GM18498 (cell line): ENCODE results near the gene WNT4.
"Not testable (repeated sequence)": the region's sequence is repeated elsewhere in the genome, so short reads cannot be mapped to it uniquely, and the experiment has no call there.

ENCODE experiments used
- ATAC-seq: cut with Tn5 transposase; IDR thresholded peaks from one replicate; pipeline ENCODE4 v1.9.1; 2021; ENCODE audit warnings: mild to moderate bottlenecking, moderate library complexity; ENCODE audit not compliant: unreplicated experiment

Gene WNT4

DNA sequence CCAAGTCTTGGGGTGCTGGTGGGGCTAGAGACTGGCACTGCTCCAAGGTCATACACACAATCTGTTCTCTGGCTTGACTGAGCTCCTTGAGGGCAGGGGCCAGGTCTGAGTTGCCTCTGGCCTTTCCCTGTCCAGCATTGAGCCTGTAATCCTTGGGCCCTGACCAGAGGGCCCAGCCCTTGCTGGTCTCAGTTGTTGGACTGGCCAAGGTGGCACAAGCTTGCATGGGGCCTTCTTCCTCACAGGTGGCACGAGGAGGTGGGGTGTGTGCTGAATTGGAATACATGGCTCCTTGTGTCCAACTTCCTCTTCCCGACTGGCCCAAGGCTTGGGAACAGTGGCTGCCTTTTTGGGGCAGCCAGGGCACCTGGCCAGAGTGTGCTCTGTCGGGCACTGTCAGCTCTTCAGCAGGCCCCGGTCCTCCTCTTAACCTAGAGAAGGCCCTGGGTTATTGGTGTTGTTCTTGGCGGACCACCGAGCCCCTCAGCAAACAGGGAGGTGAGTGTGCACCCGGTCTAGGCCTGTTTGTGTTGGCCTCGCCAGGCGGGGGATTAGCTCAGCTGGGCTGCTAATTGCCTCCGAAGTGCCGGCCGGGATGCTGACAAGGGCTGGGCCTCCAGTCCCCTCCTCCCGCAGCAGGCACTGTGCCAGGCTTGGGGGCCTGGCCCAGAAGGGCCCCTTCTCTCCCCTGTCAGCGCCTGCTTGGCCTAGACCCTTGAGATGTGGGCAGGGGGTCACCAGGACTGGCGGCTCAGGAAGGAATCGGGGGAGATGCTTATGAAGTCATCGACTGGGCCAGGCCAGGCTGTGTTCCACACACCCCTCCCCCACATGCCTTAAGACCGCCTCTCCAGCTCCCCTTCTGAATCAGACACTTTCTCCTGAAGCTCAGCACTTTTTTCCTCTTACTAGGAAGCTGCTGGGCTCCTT is 28.5 kb downstream of the WNT4 start:
- ATAC-seq: no peak

DNA sequence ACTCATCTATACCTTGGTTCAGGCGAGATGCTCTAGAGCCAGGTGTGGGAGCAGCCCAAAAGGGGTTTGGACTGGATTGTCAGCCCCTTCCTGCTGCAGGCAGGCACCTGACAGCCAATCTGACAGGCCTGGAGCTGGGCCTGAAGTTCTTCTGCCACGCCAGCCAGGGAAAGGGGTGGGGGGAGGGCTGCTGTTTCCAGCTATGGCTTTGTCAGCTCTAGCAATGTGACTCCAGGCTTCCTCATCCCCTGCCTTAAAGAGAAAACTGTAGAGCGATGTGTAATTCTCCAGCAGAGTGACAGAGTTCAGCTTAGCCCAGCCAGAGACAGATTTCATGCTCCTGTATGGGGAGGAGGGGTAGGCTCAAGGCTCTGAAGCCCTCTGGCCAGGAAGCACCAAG is 30.3 kb downstream of the WNT4 start:
- no peak for ATAC-seq

DNA sequence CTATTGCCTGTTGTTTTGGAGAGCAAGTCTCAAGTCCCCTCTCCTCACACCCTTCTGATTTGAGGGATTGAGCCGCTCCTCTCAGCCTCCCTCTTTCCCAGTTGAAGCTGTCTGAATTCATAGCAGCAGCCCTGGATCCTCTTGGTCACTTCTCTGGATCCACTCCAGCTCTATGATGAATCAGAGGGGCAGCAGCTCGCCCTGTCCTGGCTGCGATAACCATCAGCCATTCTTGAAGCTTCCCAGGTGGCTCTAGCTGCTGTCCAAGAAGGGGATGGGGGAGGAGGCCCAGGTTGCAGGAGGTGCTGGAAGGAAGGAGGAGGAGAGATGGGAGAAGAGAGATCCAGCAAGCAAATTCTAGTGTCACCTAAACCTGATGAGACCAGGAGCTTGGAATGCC is 31.3 kb downstream of the WNT4 start:
- ATAC-seq: no peak

DNA sequence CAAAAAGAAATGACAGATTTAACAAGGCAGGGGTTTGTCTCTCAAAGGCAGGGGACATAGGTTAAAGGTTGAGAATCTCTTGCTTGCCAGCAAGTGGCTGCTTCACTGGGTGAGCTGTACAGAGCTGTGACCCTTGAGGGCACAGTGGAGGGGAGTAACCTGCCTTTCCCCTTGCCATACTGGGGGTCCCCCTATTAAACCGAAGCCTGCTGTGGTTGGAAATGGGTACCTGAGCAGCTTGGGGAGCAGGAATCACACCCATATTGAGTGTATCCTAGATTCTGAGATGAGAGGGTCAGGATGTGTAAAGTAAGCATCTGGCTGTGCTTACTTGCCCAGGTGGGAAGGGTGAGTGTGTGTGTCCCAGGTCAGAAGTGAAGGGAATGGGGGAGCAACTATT is 31.8 kb downstream of the WNT4 start:
- no peak for ATAC-seq

DNA sequence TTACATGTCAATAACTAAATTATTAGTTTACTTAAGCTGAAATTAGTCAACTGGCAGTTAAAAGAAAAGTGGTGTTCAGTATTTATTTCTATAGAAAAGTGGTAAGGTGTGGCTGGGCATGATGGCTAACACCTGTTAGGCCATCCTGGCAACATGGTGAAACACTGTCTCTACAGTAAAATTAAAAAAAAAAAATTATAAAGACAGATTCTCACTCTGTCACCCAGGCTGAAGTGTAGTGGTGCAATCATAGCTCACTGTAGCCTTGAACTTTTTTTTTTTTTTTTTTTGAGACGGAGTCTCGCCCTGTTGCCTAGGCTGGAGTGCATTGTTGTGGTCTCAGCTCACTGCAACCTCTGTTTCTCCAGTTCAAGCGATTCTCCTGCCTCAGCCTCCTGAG is 32.9 kb downstream of the WNT4 start:
- no peak for ATAC-seq

DNA sequence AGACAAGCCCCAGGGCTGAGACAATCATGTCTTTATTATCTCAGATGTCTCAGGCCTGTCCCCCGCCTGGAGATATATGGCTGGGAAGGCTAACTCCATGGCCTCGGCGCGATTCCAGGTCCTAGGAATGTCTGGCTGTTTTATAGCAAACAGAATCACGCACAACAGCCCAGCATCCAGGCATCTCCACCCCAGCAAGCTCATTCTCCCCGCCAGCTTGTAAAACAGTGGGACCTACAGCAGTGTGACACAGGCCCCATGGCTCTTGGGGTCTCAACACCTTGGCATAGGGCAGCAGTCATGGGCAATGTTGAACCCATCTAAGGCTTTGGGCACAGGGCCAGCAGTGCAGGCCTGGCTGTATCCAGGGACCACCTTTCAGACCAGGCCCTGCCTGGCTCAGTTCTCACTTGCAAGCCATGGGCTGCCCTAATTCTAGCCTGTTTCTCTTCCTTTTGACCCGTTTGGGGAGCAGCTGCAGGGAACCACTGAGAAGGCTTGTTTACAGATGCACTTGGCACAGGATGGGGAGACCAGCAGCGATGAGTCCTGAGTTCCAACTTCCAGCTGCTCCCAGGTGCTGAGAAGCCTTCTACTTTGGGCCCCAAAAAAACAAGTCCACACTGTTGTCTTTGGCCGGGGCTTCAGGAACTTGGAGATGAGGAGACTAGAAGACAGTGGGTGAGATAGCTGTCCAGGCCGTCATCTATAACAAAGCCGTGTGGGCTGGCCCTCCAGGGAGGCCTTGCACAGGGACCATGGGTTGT is 34.4 kb downstream of the WNT4 start:
- no peak for ATAC-seq

DNA sequence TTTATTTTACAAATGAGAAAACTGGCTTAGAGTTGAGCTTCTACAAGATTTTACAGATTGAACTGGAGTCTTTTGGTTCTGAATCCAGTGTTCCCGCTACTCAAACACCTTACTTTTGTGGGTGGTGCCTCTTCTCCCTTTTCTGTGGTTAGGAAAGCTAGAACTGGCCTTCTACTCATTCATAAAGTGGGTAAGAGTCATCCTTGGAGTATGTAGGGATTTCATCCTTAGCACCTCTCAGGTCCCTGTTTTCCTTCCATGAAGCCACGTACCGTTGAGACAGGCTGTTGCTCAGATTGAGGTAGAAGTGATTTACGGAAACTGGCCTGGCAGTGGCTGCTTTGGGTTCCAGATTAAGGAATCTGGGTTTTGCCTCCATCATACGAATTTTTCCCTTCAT is 35.8 kb downstream of the WNT4 start:
- no peak for ATAC-seq

DNA sequence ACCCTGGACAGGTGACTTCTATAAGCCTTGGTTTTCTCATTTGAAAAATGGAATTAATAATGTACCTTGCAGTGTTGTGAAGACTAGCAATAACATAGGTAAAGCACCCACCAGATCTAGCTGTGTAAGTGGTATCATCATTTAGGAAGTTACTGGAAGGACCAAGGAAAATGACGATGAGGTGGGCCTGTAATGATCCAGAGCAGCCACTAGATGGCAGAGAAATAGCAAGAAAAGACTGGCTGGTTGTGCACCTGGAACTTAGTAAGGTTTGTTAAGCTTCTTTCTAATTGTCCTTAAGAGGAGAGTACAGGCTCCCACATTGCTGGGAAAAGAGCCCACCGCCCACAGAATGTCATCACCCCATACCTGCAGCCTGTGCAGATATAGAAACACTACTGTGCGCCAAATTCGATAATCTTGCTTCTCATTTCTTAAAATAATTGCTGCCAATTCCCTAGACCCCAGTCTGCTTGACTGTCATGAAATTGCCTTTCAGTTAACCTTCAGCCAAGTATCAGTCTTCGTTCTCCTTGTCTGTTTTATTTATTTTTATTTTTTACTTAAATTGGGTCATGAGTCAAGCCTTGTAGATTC is 37.2 kb downstream of the WNT4 start:
- no peak for ATAC-seq

DNA sequence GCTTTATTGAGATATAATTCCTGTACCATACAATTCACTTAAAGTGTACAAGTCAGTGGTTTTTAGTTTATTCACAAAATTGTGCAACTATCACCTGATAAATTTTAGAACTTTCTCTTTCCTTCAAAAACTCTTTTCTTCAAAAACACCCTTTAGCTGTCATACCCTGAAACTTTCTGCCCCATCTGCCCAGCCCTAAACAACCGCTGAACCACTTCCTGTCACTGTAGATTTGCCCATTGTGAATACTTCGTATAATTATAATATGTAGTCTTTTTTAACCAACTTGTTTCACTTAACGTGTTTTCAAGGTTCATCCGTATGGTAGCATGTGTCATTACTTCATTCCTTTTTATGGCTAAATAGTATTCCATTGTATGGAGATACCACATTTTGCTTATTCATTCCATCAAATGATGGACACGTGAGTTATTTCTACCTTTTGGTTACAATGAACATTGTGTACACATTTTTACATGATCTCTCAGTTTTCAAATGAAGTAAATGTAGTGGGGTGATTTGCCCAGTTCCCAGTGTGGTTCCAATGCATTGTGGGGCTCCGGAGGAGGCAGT is 37.9 kb downstream of the WNT4 start:
- ATAC-seq: no peak

DNA sequence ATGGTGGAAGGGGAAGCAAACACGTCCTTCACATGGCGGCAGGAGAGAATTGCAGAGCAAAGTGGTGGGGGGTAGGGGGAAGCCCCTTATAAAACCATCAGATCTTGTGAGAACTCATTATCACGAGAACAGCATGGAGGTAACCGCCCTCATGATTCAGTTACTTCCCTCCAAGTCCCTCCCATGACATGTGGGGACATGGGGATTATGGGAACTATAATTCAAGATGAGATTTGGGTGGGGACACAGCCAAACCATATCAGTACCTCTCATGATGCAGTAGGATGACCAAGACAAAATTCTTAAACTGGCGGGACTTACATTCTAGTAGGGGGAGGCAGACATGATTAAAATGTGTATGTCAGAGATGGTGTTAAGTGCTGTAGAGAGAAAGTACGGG is 38.8 kb downstream of the WNT4 start:
- no peak for ATAC-seq

DNA sequence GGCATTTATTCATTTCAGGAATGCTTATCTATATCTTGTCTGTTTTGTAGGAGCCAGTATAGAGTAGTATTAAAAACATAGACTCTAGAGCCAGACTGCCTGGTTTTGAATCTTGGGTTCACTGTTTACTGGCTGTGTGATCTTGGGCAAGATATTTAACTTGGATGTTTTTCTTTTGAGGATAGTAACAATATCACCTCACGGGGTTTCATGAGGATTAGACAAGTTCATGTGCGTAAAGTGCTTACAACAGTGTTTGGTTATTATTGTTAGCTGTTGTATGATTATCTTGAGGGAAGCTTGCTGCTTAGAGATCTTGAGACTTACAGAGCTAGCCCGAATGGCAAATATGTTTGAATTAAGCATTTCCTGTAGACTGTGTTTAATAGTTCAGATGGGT is 40.2 kb downstream of the WNT4 start:
- no peak for ATAC-seq

DNA sequence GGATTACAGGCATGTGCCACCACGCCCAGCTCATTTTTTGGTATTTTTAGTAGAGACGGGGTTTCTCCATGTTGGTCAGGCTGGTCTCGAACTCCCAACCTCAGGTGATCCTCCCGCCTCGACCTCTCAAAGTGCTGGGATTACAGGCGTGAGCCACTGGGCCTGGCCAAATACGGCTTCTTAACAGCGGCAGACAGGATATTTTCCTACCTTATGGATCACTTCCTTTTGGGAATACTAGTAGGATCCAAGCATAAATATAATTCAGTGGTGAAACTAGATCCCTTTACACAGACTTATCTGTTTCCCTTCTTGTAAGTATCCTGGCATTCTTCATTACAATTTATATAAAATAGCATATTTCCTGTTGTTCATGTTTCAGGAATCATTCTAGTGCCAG is 40.9 kb downstream of the WNT4 start:
- no peak for ATAC-seq

DNA sequence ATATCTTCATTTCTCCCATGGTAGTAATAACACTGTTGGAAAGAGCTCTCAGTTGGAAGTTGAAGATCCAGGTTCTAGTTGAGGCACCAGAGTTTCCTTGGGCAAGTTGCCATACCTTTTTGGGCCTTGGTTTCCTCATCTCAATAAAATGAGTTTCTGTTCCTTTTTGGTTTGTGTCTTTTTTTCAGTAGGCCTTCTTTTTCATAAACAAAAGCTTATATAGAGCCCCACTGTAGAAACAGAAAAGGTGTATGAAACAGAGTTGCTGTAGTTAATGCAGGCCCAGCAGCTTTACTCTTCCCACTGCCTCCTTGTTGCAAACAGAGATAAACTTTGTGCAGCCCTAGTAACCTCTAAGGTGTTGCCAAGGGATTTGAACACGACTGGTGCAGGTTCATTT is 41.7 kb downstream of the WNT4 start:
- ATAC-seq: no peak

DNA sequence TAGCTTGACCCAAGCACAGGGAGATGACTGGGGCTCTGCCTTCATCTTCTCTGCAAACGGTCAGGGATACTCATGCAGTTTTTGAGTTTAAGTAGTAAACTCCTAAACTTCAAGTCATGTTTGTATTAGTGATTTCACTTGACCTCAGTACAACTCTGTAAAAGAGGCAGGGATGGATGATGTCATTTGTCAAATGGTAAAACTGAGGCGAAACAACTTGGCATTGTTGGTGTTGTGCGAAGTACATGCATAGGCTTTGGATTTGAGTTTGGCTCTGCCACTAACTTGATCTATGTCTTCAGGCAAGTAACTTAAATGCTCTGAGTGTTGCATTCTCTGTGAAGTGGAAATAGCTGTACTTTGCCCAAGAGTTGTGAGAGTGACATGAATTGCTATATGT is 42.7 kb downstream of the WNT4 start:
- no peak for ATAC-seq

DNA sequence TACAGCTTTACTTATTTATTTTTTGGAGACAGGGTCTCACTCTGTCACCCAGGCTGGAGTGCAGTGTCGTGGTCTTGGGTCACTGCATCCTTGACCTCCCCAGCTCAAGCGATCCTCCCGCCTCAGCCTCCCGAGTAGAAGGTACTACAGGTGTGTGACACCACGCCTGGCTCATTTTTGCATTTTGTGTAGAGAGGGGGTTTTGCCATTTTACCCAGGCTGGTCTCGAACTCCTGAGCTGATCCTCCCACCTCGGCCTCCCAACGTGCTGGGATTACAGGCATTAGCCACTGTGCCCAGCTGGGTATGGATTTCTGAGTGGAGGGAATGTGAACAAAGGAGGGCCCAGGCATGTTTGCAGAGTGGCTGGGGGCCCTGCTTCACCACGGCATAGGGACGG is 44.1 kb downstream of the WNT4 start:
- ATAC-seq: no peak

DNA sequence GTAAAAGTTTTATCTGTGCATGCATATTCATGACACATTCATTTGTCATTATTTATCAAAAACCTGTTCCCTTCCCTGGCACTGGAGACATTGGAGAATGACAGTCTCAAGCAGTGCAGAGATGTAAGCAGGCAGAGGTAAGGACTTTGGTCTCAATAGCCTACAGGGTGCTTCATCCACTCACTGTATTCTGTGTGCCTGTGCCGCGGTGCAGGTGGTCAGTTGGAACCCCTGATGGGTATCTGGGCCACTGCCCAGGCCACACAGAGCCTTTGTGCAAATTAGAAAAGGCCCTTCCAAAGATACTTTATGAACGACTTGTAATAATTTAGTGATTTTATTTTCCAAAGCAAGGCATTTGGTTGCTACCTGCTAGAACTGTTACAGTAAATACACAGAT is 46.4 kb downstream of the WNT4 start:
- no peak for ATAC-seq

DNA sequence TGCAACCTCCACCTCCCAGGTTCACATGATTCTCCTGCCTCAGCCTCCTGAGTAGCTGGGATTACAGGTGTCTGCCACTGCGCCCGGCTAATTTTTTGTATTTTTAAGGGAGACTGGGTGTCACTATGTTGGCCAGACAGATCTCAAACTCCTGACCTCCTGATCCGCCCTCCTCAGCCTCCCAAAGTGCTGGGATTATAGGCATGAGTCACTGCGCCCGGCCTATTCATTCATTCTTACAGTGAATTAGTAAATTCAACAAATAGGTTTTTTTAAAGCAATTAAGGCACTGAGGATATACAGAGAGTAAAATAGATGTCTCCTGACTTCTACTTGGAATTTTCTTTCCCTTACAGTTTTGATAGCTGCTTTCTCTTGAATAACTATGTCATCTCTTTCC is 46.9 kb downstream of the WNT4 start:
- no peak for ATAC-seq

DNA sequence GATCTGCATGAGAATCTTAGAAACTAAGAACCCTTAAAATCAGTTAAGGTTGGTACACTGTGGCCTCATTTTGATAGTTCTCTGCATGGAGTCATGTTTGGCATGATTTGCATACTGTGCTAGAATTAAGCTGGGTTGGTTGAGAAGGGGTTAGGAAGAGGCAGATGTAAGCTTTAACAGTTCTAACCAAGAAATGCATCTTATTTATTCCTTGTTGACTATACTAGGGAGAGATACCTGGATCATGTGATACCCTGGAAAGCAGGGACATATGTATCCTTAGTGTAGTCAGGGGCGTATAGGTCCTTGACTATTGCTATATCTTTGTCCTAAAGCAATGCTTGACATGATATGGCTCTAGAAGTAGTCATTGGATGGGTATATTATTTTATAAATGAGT is 49.4 kb downstream of the WNT4 start:
- ATAC-seq: no peak

DNA sequence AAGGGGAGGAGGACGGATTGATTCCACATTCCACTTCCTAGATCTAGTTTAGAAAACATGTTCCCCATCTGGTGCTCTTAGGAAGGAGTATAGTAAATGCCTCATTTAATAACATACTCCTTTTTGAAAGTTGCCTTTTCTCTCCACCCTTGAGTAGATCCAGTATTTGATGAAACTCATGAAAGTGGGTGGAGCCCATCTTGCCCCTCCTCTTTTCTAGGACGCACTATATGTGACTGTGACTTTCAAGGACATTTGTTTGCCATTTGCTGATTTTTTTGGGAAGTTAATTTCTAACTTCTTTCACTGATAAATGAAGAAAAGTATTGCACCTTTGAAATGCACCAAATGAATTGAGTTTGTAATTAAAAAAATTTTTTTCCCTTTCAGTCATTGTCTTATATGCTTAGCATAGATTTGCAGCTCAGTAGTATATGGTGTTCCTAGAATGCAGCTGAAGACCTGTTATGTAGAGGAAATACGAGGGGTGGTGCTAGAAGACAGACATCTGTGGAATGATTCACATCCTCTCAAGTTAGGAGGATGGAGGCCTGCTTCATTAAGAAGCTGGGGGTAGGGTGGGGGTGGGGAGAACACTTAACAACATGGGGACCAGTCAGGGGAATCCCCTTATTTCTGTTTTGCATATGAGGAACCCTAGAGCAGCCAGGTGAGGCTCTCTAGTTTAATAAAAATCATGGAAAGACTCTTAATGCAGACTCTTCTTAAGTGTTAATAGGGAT is 50.7 kb downstream of the WNT4 start:
- not testable (repeated sequence) for ATAC-seq

DNA sequence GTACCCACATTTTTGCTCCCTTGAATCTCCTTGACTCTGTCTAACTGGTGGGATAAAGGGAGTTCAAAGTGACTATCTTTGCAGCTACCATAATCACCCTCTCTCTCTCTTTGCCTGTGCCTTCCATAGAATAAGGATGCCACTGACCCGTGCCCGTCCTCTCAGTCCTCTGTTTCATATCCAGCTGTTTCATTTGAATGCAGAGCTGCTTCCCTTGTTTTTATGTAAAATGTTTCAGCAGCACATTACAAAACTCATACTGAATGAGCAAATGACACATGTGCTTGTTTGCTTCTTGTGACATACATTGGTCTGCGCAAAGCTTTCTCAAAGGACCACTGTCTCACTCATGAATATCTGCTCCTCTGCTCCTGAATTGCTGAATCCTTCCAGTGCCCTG is 52.0 kb downstream of the WNT4 start:
- no peak for ATAC-seq

DNA sequence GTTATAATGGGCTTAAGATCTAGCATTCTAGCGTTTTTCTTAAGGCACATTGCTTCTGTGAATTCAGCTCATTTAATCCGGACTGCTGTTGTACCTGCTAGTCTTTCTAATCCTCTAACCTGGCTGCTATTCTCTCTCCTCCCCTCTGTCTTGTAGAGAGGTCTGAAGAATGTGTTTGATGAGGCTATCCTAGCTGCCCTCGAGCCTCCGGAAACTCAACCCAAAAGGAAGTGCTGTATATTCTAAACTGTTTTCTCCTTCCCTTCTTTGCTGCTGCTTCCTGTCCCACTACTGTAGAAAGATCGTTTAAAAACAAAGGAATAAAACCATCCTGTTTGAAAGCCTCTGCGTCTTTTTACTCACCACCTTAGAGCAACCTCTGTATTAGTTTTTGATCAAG is 53.1 kb downstream of the WNT4 start:
- ATAC-seq: no peak
